Measurements from ENCODE around the gene CLDN7.

CLDN7 gene

DNA sequence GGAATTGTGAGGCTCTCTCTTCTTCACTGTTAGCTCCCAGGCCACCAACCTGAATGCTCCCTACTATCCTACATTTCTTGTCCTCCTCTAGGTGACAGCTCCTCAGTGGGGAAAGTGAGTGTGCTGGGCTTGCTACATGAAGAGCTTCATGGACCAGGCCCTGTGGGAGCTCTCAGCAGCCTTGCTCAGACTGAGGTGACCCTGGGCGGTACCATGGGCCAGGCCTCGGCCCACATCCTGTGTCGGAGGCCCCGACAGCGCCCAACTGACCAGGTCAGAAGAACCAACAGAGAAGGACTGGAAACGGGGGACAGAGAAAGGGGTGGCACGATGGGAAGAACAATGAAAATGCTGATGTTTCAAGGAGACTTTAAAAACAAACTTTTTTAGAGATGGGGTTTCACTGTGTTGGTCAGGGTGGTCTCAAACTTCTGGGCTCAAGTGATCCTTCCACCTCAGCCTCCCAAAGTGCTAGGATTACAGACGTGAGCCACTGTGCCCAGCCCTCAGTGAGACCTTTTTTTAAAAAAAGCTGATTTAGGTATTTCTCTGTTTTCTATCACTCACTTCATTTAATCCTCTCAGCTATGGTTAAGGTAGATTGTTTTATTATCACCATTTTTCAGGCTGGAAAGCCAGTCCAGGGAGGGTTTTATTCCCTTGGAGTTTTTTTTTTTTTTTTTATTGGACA, 5.4 kb downstream of the CLDN7 start:
- H3K4me1 ChIP-seq (ENCODE audit: control insufficient read depth in 1 of 2, insufficient read depth in 1 of 2, low read depth in 1 of 2, low read length in 1 of 2) = peaks cover 21 to 22% of the 10 kb centered on the region in 2 experiments
- H3K36me3 ChIP-seq = peaks cover 22% of the 10 kb centered on the region
- TF ChIP-seq, protein P1, sequence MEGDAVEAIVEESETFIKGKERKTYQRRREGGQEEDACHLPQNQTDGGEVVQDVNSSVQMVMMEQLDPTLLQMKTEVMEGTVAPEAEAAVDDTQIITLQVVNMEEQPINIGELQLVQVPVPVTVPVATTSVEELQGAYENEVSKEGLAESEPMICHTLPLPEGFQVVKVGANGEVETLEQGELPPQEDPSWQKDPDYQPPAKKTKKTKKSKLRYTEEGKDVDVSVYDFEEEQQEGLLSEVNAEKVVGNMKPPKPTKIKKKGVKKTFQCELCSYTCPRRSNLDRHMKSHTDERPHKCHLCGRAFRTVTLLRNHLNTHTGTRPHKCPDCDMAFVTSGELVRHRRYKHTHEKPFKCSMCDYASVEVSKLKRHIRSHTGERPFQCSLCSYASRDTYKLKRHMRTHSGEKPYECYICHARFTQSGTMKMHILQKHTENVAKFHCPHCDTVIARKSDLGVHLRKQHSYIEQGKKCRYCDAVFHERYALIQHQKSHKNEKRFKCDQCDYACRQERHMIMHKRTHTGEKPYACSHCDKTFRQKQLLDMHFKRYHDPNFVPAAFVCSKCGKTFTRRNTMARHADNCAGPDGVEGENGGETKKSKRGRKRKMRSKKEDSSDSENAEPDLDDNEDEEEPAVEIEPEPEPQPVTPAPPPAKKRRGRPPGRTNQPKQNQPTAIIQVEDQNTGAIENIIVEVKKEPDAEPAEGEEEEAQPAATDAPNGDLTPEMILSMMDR (IDR thresholded peaks at IDR 0.05) = no peak
- no peak overlapping the region for H3K4me3 ChIP-seq (ENCODE audit: low read depth in 1 of 2, low read length in 1 of 2)
- H3K9me3 ChIP-seq = no peaks in the 10 kb centered on the region
- H3K27me3 ChIP-seq = peaks cover 23% of the 10 kb centered on the region
- no peak overlapping the region for H3K27ac ChIP-seq

DNA sequence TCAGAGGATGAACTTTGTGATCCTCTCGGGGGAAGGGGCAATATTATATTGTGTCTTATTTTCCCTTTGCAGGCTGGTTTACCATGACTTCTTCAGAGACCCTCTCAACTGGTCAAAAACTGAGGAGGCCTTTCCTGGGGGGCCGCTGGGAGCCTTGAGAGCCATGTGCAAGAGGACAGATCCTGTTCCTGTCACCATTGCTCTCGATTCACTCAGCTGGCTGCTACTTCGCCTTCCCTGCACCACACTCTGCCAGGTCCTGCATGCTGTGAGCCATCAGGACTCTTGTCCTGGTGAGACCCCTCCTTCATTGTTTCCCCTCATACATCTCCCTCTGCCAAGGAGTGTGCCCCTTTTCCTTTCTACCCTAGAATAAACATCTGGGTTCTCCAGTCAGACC, 7.8 kb downstream of the CLDN7 start:
- Histone ChIP-seq H3K4me1 (ENCODE audit: control insufficient read depth in 1 of 2, insufficient read depth in 1 of 2, low read depth in 1 of 2, low read length in 1 of 2) (peaks cover 24 to 26% of the 10 kb centered on the region in 2 experiments), H3K36me3 (peaks cover 22% of the 10 kb centered on the region), H3K27ac (no peak overlapping the region), H3K4me3 (ENCODE audit: low read depth in 1 of 2, low read length in 1 of 2) (no peak overlapping the region), H3K9me3 (no peaks in the 10 kb centered on the region), H3K27me3 (no peaks in the 10 kb centered on the region)
- TF ChIP-seq, protein P1 (IDR thresholded peaks at IDR 0.05) = no peak

DNA sequence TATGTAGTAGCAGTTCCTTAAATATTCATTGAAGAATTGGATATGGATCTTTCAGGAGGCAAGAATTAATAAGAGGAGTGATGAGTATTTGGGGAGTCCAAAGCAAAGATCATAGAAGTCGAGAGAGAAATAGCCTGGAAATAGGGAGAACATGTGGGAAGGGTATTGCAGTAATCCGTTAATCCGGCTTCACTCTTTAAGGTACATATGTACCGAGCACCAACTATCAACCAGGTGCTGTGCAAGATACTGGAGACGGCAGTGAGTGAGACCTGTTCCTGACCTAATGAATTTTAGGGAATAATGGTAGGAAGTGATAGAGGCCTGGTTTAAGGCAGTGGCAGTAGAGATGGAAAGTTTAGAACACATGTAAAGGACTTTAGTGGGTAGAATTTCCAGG, 9.2 kb downstream of the CLDN7 start:
- Histone ChIP-seq H3K27ac (peak overlapping the region; percentile 96), H3K27me3 (no peaks in the 10 kb centered on the region), H3K4me1 (ENCODE audit: control insufficient read depth in 1 of 2, insufficient read depth in 1 of 2, low read depth in 1 of 2, low read length in 1 of 2) (peaks cover 33% of the 10 kb centered on the region in 2 experiments), H3K4me3 (ENCODE audit: low read depth in 1 of 2, low read length in 1 of 2) (peak overlapping the region; percentile 68 to 92), H3K36me3 (peaks cover 10% of the 10 kb centered on the region), H3K9me3 (no peaks in the 10 kb centered on the region)
- TF ChIP-seq, protein P1 (IDR thresholded peaks at IDR 0.05) = no peak

DNA sequence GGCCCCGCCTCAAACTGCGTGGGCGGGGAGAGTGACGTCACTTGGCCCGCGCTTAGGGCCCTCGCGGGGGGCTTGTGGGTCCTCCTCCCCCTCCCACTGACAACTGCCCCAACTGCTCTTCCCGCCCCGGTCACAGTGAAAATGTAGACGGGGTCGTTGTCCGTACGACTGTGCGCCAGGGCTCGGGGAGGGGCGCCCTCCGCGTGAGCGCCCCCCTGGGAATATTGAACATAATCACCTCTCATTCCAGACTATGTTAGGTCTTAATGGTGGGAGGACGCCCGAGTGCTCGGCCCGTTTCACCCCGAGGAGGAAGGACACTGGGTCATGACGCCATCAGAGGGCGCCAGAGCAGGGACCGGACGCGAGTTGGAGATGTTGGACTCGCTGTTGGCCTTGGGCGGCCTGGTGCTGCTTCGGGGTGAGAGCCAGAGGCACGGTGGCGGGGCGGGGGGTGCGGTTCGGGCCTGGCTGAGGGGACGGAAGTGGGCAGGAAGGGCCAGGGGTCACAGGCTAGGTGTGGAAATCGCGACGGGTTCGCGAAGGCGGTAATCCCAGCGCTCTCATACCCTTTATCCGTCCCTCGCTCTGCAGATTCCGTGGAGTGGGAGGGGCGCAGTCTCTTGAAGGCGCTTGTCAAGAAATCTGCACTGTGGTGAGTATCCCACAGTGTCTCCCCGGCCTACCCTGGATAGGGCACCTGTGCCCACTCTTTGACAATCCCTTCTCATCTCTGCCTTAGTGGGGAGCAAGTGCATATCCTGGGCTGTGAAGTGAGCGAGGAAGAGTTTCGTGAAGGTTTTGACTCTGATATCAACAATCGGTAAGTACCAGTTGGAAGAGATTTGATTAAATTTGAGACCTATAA, 9.9 kb downstream of the CLDN7 start, which contains the start of gene ELP5:
TSS of gene ELP5 (plus strand) at position 40 of the 868 bp plus-strand sequence. CDS start at position 376, 336 bp downstream.
- Histone ChIP-seq H3K4me3 (ENCODE audit: low read depth in 1 of 2, low read length in 1 of 2) (peak within 1 kb of the TSS; percentile 68 to 92), H3K9me3 (no peaks in the 10 kb centered on the region), H3K27ac (peak within 1 kb of the TSS; percentile 96), H3K36me3 (peaks cover 5% of the 10 kb centered on the region), H3K4me1 (ENCODE audit: control insufficient read depth in 1 of 2, insufficient read depth in 1 of 2, low read depth in 1 of 2, low read length in 1 of 2) (peaks cover 33% of the 10 kb centered on the region in 2 experiments), H3K27me3 (no peaks in the 10 kb centered on the region)
- TF ChIP-seq, protein P1 (IDR thresholded peaks at IDR 0.05) = peak; percentile 67

DNA sequence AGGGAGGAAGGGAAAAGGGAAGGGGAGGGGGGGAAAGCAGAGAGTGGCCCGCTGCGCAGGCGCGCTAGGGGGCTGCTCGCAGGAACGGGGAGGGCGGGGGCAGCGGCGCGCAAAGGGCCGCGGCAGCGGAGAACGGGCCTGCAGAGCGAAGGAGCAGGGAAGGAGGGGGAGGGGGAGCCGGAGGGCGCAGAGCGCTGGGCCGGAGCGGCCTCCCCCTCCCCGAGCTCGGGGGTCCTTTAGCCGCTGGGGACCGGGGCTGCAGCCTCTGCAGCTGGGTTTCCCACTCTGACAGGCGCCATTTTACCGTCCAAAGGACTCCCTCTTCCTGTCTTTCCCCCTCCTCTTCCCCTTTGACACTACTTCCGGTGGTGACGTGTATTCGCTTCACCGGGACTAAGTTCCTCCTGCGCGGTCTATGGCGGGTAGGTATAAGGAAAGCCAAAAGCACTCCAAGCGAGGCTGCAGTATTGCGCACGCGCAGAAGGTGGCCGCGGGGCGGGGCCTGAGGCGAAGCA, 10.6 kb downstream of the CLDN7 start, which contains the start of gene CTDNEP1:
TSS of gene CTDNEP1 (minus strand) at position 74 of the 515 bp plus-strand sequence. CDS start 438 bp downstream, outside the sequence.
- Histone ChIP-seq H3K4me1 (ENCODE audit: control insufficient read depth in 1 of 2, insufficient read depth in 1 of 2, low read depth in 1 of 2, low read length in 1 of 2) (peaks cover 33% of the 10 kb centered on the region in 2 experiments), H3K36me3 (peaks cover 8% of the 10 kb centered on the region), H3K27ac (peak within 1 kb of the TSS; percentile 96), H3K27me3 (no peaks in the 10 kb centered on the region), H3K9me3 (no peaks in the 10 kb centered on the region), H3K4me3 (ENCODE audit: low read depth in 1 of 2, low read length in 1 of 2) (peak within 1 kb of the TSS; percentile 68 to 92)
- TF ChIP-seq, protein P1 (IDR thresholded peaks at IDR 0.05) = no peak
